Ovary (tissue), 9 donors: ENCODE data around the gene FBXL16. TPM values are rescaled to one million over a fixed set of nuclear protein-coding genes. Genes with fewer than 3 reads are reported as not detected.
A peak's percentile ranks its signal among the peaks of the same experiment; 100 is the strongest.
"Not testable (repeated sequence)": the region's sequence is repeated elsewhere in the genome, so short reads cannot be mapped to it uniquely, and the experiment has no call there.

Experiments used
- DNase-seq, 5 donors: peaks; one replicate each; pipeline ENCODE4 v3.0.0-alpha.2; 2019 to 2020
- H3K27ac ChIP-seq, 2 donors: fragments of 200-600 bp; one replicate each; pipeline versions ENCODE4 v1.5.1 to v1.8.0; 2019 to 2022
- H3K27me3 ChIP-seq: fragments of 200-600 bp; one replicate; pipeline ENCODE4 v1.8.0; 2022
- H3K36me3 ChIP-seq: fragments of 200-600 bp; sonication (generic); one replicate; pipeline ENCODE4 v1.5.1; 2019
- H3K4me1 ChIP-seq: one replicate; pipeline ENCODE4 v1.8.1; 2013; ENCODE audit warnings: mild to moderate bottlenecking, moderate library complexity; ENCODE audit not compliant: insufficient read depth
- H3K4me3 ChIP-seq: fragments of 200-600 bp; sonication (generic); one replicate; pipeline ENCODE4 v1.5.1; 2017
- H3K9me3 ChIP-seq, 2 donors: fragments of 200-600 bp in 1 of 2; sonication (generic) in 1 of 2; one replicate each; pipeline versions ENCODE4 v1.5.1 to v1.8.1; 2013 to 2019; ENCODE audit warnings: mild to moderate bottlenecking in 1 of 2, moderate library complexity in 1 of 2
- EP300 ChIP-seq: sonication (generic); formaldehyde crosslinking; IDR thresholded peaks from one replicate; pipeline ENCODE4 v1.6.1; 2017; ENCODE audit warnings: antibody characterized with exemption
- POLR2A ChIP-seq: fragments of 450-650 bp; IDR thresholded peaks from one replicate; pipeline ENCODE4 v1.6.1; 2017; ENCODE audit warnings: antibody characterized with exemption, mild to moderate bottlenecking, moderate library complexity
- WGBS, 3 donors: extraction: QIAGEN DNeasy Blood & Tissue Kit in 1 of 3; methylation state at CpG; one replicate each; pipeline versions ENCODE4 v1.1.5 to v1.1.7; 2013 to 2017; 5-methylcytosine and 5-hydroxymethylcytosine counted together
- intact Hi-C, 4 donors: fragments of 100-400 bp; cut with DNase I; formaldehyde crosslinking; loops; one replicate each; pipeline versions ENCODE4 v1.11.0 to v1.15.1; 2022 to 2023
- polyA plus RNA-seq, 2 donors: library from polyadenylated mRNA; stranded (reverse); fragments of 200-250 nt in 1 of 2; fragments of 350-450 nt in 1 of 2; fragmentation: Illumina TruSeq in 1 of 2; extraction: RNeasy Lipid Tissue Mini Kit (QIAGEN cat#74804) in 1 of 2; gene quantifications; one replicate each; pipeline ENCODE4 v1.2.3, GENCODE V29; 2013 to 2014
- total RNA-seq, 7 donors: library from RNA; depleted of rRNA in 2 of 7; stranded (reverse); fragments of >200 nt in 2 of 7; fragmentation: NEBNext Ultra II Directional in 3 of 7; extraction: Animal tissue kit (Norgen Biotek cat#: 25700) in 3 of 7; gene quantifications; one replicate each; pipeline versions ENCODE4 v1.1.0 to v1.2.4, GENCODE V29; 2016 to 2023
- TF ChIP-seq, protein P1 (sequence below), 3 donors: fragments of 450-650 bp in 2 of 3; fragments of 200-600 bp in 1 of 3; IDR thresholded peaks; one replicate each; pipeline versions ENCODE4 v1.5.1 to v1.8.0; 2016 to 2022; ENCODE audit warnings: antibody characterized with exemption in 3 of 3, mild to moderate bottlenecking in 1 of 3
- donor health status: DM: no; HTN: no; CAD: no; lungs with moderate emphysema.
- donor health status: DM: no; HTN: no; CAD: no.
- donor health status: Bipolar disorder and iron deficiency.
- donor health status: DM: yes; HTN: yes; CAD: no.
- donor health status: DM: no; HTN: no; CAD: no.
- donor health status: DM: yes; HTN: yes; CAD: no.

FBXL16 gene
- total and polyA plus RNA-seq, 9 donors = 0.22 to 2.5 (median 0.95) TPM; not detected in 1

DNA sequence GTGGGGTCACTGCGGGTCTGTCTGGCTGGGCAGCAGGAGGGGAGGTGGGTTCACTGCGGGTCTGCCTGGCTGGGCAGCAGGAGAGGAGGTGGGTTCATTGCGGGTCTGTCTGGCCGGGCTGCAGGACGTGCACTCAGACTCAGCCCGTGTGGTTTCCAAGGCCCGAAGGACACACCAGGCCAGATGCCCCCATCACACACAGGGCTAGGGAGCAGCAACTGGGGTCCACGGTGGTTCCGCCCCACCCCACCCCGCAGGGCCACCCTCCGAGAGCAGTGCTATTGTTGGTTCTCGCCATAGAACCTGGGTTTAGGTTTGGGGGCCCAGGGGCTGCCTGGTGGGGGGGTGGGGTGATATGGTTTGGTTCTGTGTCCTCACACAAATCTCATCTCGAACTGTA lies 41.0 kb upstream of the FBXL16 start:
- H3K27ac ChIP-seq = no peak overlapping the region
- DNase-seq = no peak
- no peaks in the 10 kb centered on the region for H3K4me1 ChIP-seq
- WGBS, 3 donors = 67 to 77% (median 75%) methylated on average over 11 to 13 of the region's 13 CpGs
- H3K27me3 ChIP-seq = no peaks in the 10 kb centered on the region
- H3K9me3 ChIP-seq = no peaks in the 10 kb centered on the region
- TF ChIP-seq, protein P1, sequence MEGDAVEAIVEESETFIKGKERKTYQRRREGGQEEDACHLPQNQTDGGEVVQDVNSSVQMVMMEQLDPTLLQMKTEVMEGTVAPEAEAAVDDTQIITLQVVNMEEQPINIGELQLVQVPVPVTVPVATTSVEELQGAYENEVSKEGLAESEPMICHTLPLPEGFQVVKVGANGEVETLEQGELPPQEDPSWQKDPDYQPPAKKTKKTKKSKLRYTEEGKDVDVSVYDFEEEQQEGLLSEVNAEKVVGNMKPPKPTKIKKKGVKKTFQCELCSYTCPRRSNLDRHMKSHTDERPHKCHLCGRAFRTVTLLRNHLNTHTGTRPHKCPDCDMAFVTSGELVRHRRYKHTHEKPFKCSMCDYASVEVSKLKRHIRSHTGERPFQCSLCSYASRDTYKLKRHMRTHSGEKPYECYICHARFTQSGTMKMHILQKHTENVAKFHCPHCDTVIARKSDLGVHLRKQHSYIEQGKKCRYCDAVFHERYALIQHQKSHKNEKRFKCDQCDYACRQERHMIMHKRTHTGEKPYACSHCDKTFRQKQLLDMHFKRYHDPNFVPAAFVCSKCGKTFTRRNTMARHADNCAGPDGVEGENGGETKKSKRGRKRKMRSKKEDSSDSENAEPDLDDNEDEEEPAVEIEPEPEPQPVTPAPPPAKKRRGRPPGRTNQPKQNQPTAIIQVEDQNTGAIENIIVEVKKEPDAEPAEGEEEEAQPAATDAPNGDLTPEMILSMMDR (IDR thresholded peaks at IDR 0.05) = no peak
- no peak for TF ChIP-seq EP300
- no peak for TF ChIP-seq POLR2A
- no peaks in the 10 kb centered on the region for H3K36me3 ChIP-seq
- H3K4me3 ChIP-seq = no peak overlapping the region
- intact Hi-C loops = no loop called here

DNA sequence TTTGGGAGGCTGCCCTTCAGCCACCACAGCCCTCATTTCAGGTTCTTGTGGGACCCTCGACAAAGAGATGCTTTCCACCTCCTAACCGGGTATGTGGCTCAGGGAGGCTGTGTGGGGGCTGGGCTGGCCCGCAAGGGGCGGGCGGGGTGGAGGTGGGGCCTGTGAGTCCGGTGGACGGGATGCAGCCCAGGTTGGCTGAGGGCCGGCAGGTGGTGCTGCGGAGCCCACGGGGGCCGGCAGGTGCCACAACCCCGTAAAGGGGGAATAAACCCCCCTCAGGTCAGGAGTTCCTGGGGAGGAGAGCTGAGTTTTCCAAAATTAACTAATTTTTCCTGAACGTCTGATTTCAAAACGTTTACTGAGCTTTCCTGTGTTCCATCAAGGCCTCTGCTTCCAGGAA lies 40.1 kb upstream of the FBXL16 start:
- no peak for TF ChIP-seq POLR2A
- TF ChIP-seq EP300 = no peak
- TF ChIP-seq, protein P1 (IDR thresholded peaks at IDR 0.05) = no peak
- intact Hi-C loops = no loop called here
- WGBS, 3 donors = 2 to 10% (median 5%) methylated on average over 14 of the region's 14 CpGs
- H3K4me1 ChIP-seq = peaks cover 2% of the 10 kb centered on the region
- DNase-seq = no peak
- H3K36me3 ChIP-seq = no peaks in the 10 kb centered on the region
- no peak overlapping the region for H3K27ac ChIP-seq
- H3K4me3 ChIP-seq = no peak overlapping the region
- H3K9me3 ChIP-seq = no peaks in the 10 kb centered on the region
- H3K27me3 ChIP-seq = no peaks in the 10 kb centered on the region

DNA sequence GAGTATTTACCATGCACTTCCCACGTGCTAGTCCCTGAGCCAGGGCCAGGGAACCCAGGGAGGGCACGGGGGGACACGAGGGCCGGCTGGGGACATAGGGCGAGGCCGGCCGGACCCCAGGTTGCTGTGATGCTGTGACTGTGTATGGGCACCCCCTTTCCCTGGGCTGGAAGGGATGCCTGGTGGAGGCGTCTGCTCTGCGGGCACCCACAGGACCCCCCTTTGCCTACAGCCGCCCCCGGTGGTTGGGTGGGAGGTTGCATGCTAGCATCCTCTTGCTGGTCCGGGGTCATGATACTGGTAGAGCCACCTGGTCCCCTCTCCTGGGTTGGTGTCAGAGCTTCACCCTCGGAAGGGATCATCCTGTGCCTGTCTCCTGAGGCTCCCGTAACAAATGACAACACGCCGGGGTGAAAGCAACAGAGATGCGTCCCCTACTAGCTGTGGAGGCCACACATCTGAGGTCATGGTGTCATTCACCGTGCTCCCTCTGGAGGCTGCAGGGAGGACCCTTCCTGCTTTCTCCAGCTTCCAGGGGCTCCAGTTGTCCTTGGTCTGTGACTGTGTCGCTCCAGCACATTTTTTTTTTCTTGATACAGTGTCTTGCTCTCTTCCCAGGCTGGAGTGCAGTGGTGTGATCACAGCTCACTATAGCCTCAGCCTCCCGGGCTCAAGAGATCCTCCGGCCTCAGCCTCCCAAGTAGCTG lies 38.3 kb upstream of the FBXL16 start:
- WGBS, 3 donors = 70 to 77% (median 74%) methylated on average over 21 of the region's 21 CpGs
- Histone ChIP-seq H3K4me1 (peaks cover 9% of the 10 kb centered on the region), H3K27ac (no peak overlapping the region), H3K9me3 (no peaks in the 10 kb centered on the region), H3K27me3 (no peaks in the 10 kb centered on the region), H3K4me3 (no peak overlapping the region), H3K36me3 (no peaks in the 10 kb centered on the region)
- TF ChIP-seq, protein P1 (IDR thresholded peaks at IDR 0.05) = no peak
- TF ChIP-seq POLR2A = no peak
- no peak for TF ChIP-seq EP300
- no peak for DNase-seq
- intact Hi-C loops = no loop called here

DNA sequence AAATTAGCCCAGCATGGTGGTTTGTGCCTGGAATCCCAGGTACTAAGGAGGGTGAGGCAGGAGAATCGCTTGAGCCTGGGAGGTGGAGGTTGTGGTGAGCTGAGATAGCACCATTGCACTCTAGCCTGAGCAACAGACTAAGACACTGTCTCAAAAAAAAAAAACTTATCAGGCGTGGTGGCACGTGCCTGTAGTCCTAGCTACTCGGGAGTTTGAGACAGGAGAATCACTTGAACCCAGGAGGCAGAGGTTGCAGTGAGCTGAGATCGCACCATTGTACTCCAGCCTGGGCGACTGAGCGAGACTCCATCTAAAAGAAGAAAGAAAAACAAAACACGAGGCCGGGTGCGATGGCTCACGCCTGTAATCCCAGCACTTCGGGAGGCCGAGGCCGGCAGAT lies 37.3 kb upstream of the FBXL16 start:
- 66 to 78% (median 69%) methylated on average over 14 of the region's 14 CpGs for WGBS, 3 donors
- intact Hi-C loops, DNase-seq: not testable (repeated sequence)

DNA sequence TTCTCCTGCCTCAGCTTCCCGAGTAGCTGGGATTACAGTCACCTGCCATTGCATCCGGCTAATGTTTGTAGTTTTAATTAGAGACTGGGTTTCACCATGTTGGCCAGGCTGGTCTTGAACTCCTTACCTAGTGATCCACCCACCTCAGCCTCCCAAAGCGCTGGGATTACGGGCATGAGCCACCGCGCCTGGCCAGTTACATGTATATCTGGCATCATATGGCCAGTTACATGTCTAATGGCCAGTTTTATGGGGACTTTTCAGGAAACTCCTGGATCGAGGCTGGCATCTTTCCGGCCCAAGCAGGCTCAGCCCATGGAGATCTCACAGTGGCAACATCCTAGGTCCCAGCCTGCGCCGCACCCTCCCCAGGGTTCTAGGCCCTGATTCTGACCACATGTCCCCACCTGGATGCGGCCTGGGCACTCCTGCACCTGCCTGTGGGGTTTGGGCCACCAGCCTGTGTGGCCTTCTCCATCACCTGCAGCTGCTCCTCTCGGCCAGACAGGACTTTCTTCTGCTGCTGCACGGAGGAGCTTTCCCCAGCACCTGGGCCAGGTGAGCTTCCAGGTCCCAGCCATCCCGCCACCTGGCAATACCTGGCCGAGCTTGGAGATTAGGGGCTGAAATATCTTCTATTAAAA lies 36.5 kb upstream of the FBXL16 start:
- Histone ChIP-seq H3K36me3 (no peaks in the 10 kb centered on the region), H3K9me3 (no peaks in the 10 kb centered on the region), H3K27ac (no peak overlapping the region), H3K4me3 (no peak overlapping the region), H3K4me1 (peaks cover 9% of the 10 kb centered on the region), H3K27me3 (no peaks in the 10 kb centered on the region)
- intact Hi-C loops = no loop called here
- TF ChIP-seq POLR2A = no peak
- TF ChIP-seq, protein P1 (IDR thresholded peaks at IDR 0.05) = no peak
- no peak for TF ChIP-seq EP300
- 85 to 89% (median 85%) methylated on average over 15 of the region's 15 CpGs for WGBS, 3 donors
- DNase-seq = peak in 1 of 5 donors; percentile 9

More for the DNA sequence above, 37.3 kb upstream of the FBXL16 start:
- H3K9me3 ChIP-seq, H3K36me3 ChIP-seq, H3K4me3 ChIP-seq, H3K27me3 ChIP-seq, H3K27ac ChIP-seq, H3K4me1 ChIP-seq: not testable (repeated sequence)
